ENCODE data around the gene MSX2.

MSX2 gene

DNA sequence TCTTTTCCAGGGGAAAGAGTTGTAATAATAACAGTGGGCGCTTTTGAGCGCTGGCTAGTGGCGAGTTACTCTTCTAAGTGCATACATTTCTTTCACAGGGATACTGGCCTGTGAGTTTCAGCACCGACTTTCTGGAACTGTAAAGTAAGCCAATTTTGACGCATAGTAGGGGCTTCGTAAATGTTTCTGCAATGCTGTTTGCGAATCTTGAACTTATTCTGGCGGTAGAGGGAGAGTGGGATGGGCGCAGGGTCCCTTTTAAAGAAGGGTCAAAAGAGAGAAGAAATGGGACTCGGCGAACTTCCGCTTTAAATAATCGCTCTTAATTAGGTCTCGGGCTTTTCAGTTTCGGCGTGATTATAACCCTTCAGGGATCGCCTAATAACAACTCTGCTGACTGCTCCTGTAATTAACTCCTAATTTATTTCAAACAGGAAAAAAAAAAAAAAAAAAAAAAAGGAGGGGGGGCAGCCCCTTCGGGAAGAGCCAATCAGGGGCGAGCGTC, 351 bp upstream of the MSX2 start:
- H3K4me3 ChIP-seq (ENCODE audit: low read depth, low read length), result no peak overlapping the region
- no peak for TF ChIP-seq POLR2A (IDR thresholded peaks at IDR 0.05; ENCODE audit: extremely low read depth, insufficient read length)
- TF ChIP-seq, protein P1, sequence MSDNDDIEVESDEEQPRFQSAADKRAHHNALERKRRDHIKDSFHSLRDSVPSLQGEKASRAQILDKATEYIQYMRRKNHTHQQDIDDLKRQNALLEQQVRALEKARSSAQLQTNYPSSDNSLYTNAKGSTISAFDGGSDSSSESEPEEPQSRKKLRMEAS (IDR thresholded peaks at IDR 0.05; ENCODE audit: low read depth, low read length), result no peak
- no peak for TF ChIP-seq MYC (IDR thresholded peaks at IDR 0.05; ENCODE audit: low read depth, low read length)
- TF ChIP-seq, protein P2, sequence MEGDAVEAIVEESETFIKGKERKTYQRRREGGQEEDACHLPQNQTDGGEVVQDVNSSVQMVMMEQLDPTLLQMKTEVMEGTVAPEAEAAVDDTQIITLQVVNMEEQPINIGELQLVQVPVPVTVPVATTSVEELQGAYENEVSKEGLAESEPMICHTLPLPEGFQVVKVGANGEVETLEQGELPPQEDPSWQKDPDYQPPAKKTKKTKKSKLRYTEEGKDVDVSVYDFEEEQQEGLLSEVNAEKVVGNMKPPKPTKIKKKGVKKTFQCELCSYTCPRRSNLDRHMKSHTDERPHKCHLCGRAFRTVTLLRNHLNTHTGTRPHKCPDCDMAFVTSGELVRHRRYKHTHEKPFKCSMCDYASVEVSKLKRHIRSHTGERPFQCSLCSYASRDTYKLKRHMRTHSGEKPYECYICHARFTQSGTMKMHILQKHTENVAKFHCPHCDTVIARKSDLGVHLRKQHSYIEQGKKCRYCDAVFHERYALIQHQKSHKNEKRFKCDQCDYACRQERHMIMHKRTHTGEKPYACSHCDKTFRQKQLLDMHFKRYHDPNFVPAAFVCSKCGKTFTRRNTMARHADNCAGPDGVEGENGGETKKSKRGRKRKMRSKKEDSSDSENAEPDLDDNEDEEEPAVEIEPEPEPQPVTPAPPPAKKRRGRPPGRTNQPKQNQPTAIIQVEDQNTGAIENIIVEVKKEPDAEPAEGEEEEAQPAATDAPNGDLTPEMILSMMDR (IDR thresholded peaks at IDR 0.05; ENCODE audit: low read depth, low read length), result no peak
- DNase-seq (ENCODE audit: low read depth), result no peak

DNA sequence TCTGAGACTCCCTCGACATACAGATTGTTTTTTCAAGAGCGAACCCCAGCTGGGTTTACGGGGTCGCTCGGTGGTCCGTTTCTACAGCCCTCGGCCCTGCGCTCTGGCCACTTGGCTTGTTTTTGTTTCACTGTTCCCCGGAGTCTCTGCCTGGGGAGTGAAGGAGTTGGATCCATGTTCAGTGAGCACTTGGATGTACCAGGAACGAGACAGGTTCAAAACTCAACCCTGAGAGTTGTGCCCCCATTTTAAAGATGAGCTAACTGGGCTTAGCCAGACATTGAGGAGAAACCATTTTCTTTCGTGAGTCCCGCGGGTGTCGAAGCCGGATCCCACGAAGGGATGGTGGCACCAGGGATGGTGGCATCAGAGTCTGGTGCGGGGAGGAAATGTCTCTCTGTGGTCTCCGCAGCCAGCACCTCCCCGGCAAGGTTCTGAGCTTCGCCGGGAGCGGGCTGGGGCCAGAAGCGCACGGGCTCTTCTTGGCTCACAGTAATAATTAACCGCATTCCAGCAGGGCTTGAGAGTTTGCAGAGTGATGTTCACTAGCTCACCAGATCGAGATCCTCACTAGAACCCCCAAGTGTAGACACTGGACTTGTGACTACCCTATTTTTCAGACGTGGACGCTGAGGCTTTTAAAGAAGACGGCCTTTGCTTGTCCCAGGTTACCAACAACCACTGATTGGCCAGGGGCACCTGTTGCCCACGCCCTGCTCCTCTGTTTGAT, 1.0 kb downstream of the MSX2 start:
- H3K4me3 ChIP-seq (ENCODE audit: low read depth, low read length), result no peak overlapping the region

DNA sequence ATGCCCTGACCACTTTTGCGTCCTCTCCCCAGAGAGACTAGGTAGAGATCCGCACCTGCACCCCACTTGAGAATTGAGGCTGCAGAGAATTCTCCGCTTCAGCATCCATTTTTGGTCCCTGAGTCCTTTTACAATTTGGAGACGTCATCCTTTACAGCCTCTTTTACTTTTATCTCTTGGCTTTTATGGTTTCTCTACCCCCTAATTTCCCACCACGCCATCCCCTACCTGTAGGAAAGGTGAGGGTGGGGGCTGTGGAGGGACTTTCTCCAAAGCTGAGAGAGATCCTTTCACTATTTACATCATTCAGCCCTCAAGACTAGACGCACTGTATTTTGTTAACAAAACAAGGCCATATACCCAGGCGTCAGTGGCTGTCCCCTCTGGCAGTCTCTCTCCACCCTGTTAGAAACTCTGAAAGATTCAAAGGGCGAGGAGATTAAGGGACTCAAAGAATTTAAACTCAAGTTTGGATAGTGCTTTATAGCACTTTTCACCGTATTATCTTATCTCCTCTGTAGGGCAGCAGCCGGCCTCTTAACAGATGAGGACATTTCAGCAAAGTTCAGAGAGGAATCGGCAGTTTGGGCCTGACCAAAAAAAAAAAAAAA, 1.7 kb downstream of the MSX2 start:
- TF ChIP-seq POLR2A (IDR thresholded peaks at IDR 0.05; ENCODE audit: extremely low read depth, insufficient read length) (no peak), MYC (IDR thresholded peaks at IDR 0.05; ENCODE audit: low read depth, low read length) (no peak)
- TF ChIP-seq, protein P2 (IDR thresholded peaks at IDR 0.05; ENCODE audit: low read depth, low read length), result no peak
- TF ChIP-seq, protein P1 (IDR thresholded peaks at IDR 0.05; ENCODE audit: low read depth, low read length), result no peak
- no peak for DNase-seq (ENCODE audit: low read depth)
- H3K4me3 ChIP-seq (ENCODE audit: low read depth, low read length), result no peak overlapping the region

More for the DNA sequence above, 1.0 kb downstream of the MSX2 start:
- TF ChIP-seq MYC (IDR thresholded peaks at IDR 0.05; ENCODE audit: low read depth, low read length), result no peak
- TF ChIP-seq, protein P2 (IDR thresholded peaks at IDR 0.05; ENCODE audit: low read depth, low read length), result no peak
- TF ChIP-seq, protein P1 (IDR thresholded peaks at IDR 0.05; ENCODE audit: low read depth, low read length), result no peak
- no peak for DNase-seq (ENCODE audit: low read depth)

DNA sequence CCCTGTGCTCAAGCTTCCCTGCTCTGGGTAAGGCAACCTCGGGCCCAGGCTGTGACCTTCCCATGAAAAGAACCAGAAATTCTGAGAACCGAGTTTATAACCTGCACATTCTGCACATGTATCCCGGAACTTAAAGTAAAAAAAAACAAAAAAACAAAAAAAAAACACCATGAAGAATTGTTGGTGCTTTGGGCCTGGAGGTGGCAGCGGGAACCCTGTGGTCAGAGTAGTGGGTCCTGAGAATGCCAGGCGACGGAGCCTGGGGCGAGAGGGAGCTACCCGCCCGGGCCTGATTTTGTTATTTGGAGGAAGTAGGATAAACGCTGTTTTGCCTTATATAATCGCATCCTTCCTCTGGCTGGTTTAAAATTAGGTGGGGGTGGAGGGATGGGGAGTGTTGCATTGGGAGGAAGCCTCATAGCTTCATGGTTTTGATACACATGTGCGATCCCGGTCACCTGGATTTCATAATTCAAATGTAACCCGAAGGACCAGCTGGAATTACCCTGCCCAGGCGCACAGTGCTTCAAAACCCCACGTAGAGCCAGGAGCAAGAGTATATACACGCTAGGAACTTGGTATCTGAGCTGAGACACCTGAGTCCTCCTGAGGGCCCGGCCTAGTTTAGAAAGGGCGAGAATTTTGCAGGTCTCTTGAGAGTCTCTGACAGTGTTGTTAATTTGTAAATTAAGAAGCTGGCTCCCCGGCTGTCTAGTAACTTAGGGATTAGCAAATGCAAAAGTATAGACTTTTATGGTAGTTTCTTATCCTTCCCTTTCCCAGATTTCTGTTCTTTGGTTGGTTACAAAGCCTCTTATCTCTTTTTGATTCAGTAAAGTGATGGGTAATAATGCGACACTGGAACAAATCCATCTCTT, 2.8 kb downstream of the MSX2 start:
- no peak overlapping the region for H3K4me3 ChIP-seq (ENCODE audit: low read depth, low read length)
- DNase-seq (ENCODE audit: low read depth), result no peak
- TF ChIP-seq, protein P2 (IDR thresholded peaks at IDR 0.05; ENCODE audit: low read depth, low read length), result no peak
- TF ChIP-seq MYC (IDR thresholded peaks at IDR 0.05; ENCODE audit: low read depth, low read length), result no peak
- TF ChIP-seq POLR2A (IDR thresholded peaks at IDR 0.05; ENCODE audit: extremely low read depth, insufficient read length), result no peak
- TF ChIP-seq, protein P1 (IDR thresholded peaks at IDR 0.05; ENCODE audit: low read depth, low read length), result no peak

DNA sequence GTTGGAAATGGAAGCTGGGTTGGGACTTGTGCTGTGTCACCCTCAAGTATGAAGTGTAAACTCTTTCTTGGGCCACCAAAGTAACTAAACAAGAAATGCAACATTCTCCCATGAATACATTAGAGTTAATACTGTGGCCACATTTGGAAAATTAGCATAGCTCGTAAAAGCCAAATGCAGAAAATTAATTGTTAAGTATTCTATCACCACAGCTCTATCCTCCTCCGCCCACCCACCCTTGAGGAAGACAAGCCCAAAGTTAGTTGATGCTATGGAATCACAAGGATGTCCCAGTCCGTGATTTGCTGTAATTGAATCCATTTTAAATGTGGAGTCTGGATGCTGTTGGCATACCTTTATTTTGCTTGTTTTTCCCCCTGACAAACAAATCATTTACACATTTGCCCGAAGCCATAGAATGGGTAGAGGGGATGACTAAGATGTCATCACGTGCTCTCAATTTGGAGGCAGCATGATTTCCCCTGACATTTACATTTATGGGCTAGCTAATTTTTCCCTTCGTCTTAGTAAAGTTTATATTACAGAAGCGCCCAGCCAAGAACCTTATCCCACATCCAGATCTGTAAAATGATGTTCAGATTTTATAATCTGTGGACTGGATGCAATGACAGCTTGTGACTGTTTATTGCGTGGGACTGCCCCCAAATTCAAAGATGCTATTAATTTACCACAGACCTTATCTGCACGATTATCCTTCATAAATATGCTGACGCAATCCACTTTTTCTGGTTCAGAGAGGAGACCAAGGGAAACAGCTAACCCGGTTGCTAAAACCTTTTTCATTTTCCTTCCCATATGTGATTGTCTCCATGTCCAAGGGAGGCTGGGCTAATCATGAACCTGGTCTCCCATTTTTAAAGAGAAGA, 3.7 kb downstream of the MSX2 start:
- H3K4me3 ChIP-seq (ENCODE audit: low read depth, low read length), result no peak overlapping the region
- TF ChIP-seq, protein P1 (IDR thresholded peaks at IDR 0.05; ENCODE audit: low read depth, low read length), result no peak
- TF ChIP-seq, protein P2 (IDR thresholded peaks at IDR 0.05; ENCODE audit: low read depth, low read length), result no peak
- no peak for DNase-seq (ENCODE audit: low read depth)

Data from NB4 (cell line).